HepG2 (cell line): ENCODE measurements around the gene CCDC88B. TPM values are rescaled to one million over a fixed set of nuclear protein-coding genes. Genes with fewer than 3 reads are reported as not detected.
A peak's percentile ranks its signal among the peaks of the same experiment; 100 is the strongest.

Experiments
- ATAC-seq: fragments of 200-7000 bp; cut with Tn5 transposase; 3 replicates; pipeline ENCODE4 v1.9.1; 2020; ENCODE audit warnings: mild to moderate bottlenecking, moderate library complexity
- BruUV-seq: library from RNA; stranded (reverse); fragments of 400-500 nt; replicated peaks from 2 replicates; lab custom pipeline; 2021; lab: Mats Ljungman, UMichigan
- CTCF ChIA-PET: fragments of 300-600 bp; formaldehyde crosslinking; extraction: SDS; loops from one replicate; lab custom pipeline; 2021; ENCODE audit warnings: low total read pairs, inconsistent platforms, low intra/inter-chr PET ratio; lab: Yijun Ruan, JAX
- POLR2A ChIA-PET: fragments of 350-600 bp; sonication (Branson Sonifier 250); formaldehyde crosslinking; loops from one replicate; lab custom pipeline; 2020; ENCODE audit warnings: antibody characterized with exemption, inconsistent platforms; lab: Yijun Ruan, JAX
- DNase-seq: peaks from one replicate; pipeline ENCODE4 v3.0.0-alpha.2; 2015; ENCODE audit warnings: low spot score
- FAIRE-seq: peaks from 3 replicates; lab custom pipeline; 2011; peaks lifted over from hg19 to GRCh38; lab: Jason Lieb, UNC
- H2AFZ ChIP-seq: one replicate; pipeline ENCODE4 v1.6.1; 2011; ENCODE audit warnings: low read length, inconsistent platforms
- H3K27ac ChIP-seq: fragments of 300-600 bp; 3 replicates; pipeline ENCODE4 v1.8.0; 2011; ENCODE audit warnings: mixed run types, mild to moderate bottlenecking, mixed read lengths, low read length, inconsistent platforms; ENCODE audit not compliant: insufficient read depth; ENCODE audit errors: extremely low read length
- H3K27me3 ChIP-seq, 2 experiments: fragments of 200-600 bp in 1 of 2; 2 replicates in 1 of 2; 3 replicates in 1 of 2; pipeline versions ENCODE4 v1.6.0 to v1.8.0; 2011; ENCODE audit warnings: low read length in 2 of 2, mild to moderate bottlenecking in 2 of 2, moderate library complexity in 2 of 2, inconsistent platforms in 1 of 2; ENCODE audit not compliant: insufficient read depth in 2 of 2, control insufficient read depth in 1 of 2
- H3K36me3 ChIP-seq, 2 experiments: fragments of 200-600 bp in 1 of 2; replicated peaks in 1 of 2; 2 replicates in 1 of 2; 3 replicates in 1 of 2; pipeline versions ENCODE4 v1.5.1 to v1.8.0; 2011; ENCODE audit warnings: low read length in 2 of 2, inconsistent platforms in 1 of 2; ENCODE audit not compliant: insufficient read depth in 2 of 2, control insufficient read depth in 1 of 2
- H3K4me1 ChIP-seq: 2 replicates; pipeline ENCODE4 v1.5.1; 2012; ENCODE audit warnings: low read length, inconsistent platforms; ENCODE audit not compliant: insufficient read depth
- H3K4me2 ChIP-seq: 2 replicates; pipeline ENCODE4 v1.6.0; 2011; ENCODE audit warnings: low read depth, low read length, inconsistent platforms
- H3K4me3 ChIP-seq, 3 experiments: fragments of 200-600 bp in 1 of 3; sonication (generic), shearing (Covaris generic) in 1 of 3; replicated peaks in 1 of 3; 2 replicates each; pipeline ENCODE4 v1.5.1; 2011 to 2016; ENCODE audit warnings: low read length in 3 of 3, inconsistent platforms in 2 of 3, low read depth in 2 of 3, mild to moderate bottlenecking in 2 of 3, control low read depth in 1 of 3, mixed read lengths in 1 of 3; ENCODE audit not compliant: insufficient read depth in 1 of 3
- H3K79me2 ChIP-seq: one replicate; pipeline ENCODE4 v1.6.1; 2011; ENCODE audit warnings: low read length, inconsistent platforms; ENCODE audit not compliant: insufficient read depth
- H3K9ac ChIP-seq: 2 replicates; pipeline ENCODE4 v1.6.0; 2011; ENCODE audit warnings: mild to moderate bottlenecking, low read depth, low read length, inconsistent platforms; ENCODE audit not compliant: insufficient read depth
- H3K9me3 ChIP-seq: 2 replicates; pipeline ENCODE4 v1.5.1; 2012; ENCODE audit warnings: mild to moderate bottlenecking, low read length
- H4K20me1 ChIP-seq: 2 replicates; pipeline ENCODE4 v1.6.0; 2011; ENCODE audit warnings: inconsistent platforms, mild to moderate bottlenecking, low read length, moderate library complexity; ENCODE audit not compliant: insufficient read depth
- ARHGAP35 ChIP-seq: sonication (generic); formaldehyde crosslinking; IDR thresholded peaks from 2 replicates; pipeline ENCODE4 v1.9.0; 2022; ENCODE audit warnings: mild to moderate bottlenecking, inconsistent platforms, moderate library complexity, missing genetic modification reagents, borderline replicate concordance
- FOXK1 ChIP-seq: sonication (generic); formaldehyde crosslinking; IDR thresholded peaks from 2 replicates; pipeline ENCODE4 v1.4.0; 2020; ENCODE audit warnings: low read depth, missing genetic modification reagents, borderline replicate concordance
- HNF4A ChIP-seq: sonication (generic); formaldehyde crosslinking; IDR thresholded peaks from 2 replicates; pipeline ENCODE4 v1.4.0; 2020; ENCODE audit warnings: missing genetic modification reagents
- HNF4G ChIP-seq, 2 experiments: sonication (generic) in 1 of 2; formaldehyde crosslinking in 1 of 2; IDR thresholded peaks; 2 replicates each; pipeline versions ENCODE4 v1.4.0 to v1.6.1; 2011 to 2020; ENCODE audit warnings: borderline replicate concordance in 2 of 2, low read depth in 2 of 2, mild to moderate bottlenecking in 2 of 2, low read length in 1 of 2, missing genetic modification reagents in 1 of 2, moderate library complexity in 1 of 2
- HNRNPLL ChIP-seq: fragments of 200-400 bp; formaldehyde crosslinking; IDR thresholded peaks from 2 replicates; pipeline ENCODE4 v1.6.1; 2017; ENCODE audit warnings: mild to moderate bottlenecking, low read depth, low read length; ENCODE audit not compliant: poor library complexity, severe bottlenecking
- MIXL1 ChIP-seq: IDR thresholded peaks from 2 replicates; pipeline ENCODE4 v1.6.1; 2016
- PRPF4 ChIP-seq: fragments of 200-400 bp; formaldehyde crosslinking; IDR thresholded peaks from 2 replicates; pipeline ENCODE4 v1.6.1; 2016; ENCODE audit warnings: low read length, low read depth; ENCODE audit not compliant: poor library complexity, severe bottlenecking
- SMAD9 ChIP-seq: sonication (generic); formaldehyde crosslinking; IDR thresholded peaks from 2 replicates; pipeline ENCODE4 v1.5.1; 2020; ENCODE audit warnings: mild to moderate bottlenecking, missing genetic modification reagents
- SOX6 ChIP-seq, 2 experiments: fragments of 450-650 bp in 1 of 2; sonication (generic) in 1 of 2; formaldehyde crosslinking in 1 of 2; IDR thresholded peaks; 2 replicates each; pipeline versions ENCODE4 v1.4.0 to v1.6.1; 2017 to 2020; ENCODE audit warnings: antibody characterized with exemption in 1 of 2, mild to moderate bottlenecking in 1 of 2, missing genetic modification reagents in 1 of 2
- SPEN ChIP-seq: sonication (generic); formaldehyde crosslinking; IDR thresholded peaks from 2 replicates; pipeline ENCODE4 v1.5.1; 2020; ENCODE audit warnings: low read depth, mild to moderate bottlenecking, missing genetic modification reagents
- ZBTB1 ChIP-seq: sonication (generic); formaldehyde crosslinking; IDR thresholded peaks from 2 replicates; pipeline ENCODE4 v1.4.0; 2020; ENCODE audit warnings: missing genetic modification reagents, borderline replicate concordance
- ZNF317 ChIP-seq: sonication (generic); formaldehyde crosslinking; IDR thresholded peaks from 2 replicates; pipeline ENCODE4 v1.5.0; 2020; ENCODE audit warnings: mild to moderate bottlenecking, missing genetic modification reagents
- WGBS: methylation state at CpG from one replicate; pipeline ENCODE4 v1.1.6; 2017; ENCODE audit warnings: low lambda C conversion rate; 5-methylcytosine and 5-hydroxymethylcytosine counted together
- in situ Hi-C: cut with HindIII; loops from 2 replicates; pipeline ENCODE4 v1.10.0; 2017; ENCODE audit warnings: low pct_unique_long_range_greater_than_20kb; ENCODE audit not compliant: extremely low pct_ligation_motif_present
- intact Hi-C: fragments of 100-400 bp; cut with micrococcal nuclease; formaldehyde crosslinking; loops from one replicate; pipeline ENCODE4 v1.10.0; 2022; ENCODE audit not compliant: unreplicated experiment
- polyA plus RNA-seq, 8 experiments: library from polyadenylated mRNA; depleted of rRNA in 3 of 8; stranded (reverse) in 7 of 8; unstranded in 1 of 8; fragments of >200 nt; fragmentation: Illumina TruSeq in 4 of 8; extraction: Trizol in 4 of 8; gene quantifications; 2 replicates each; pipeline versions ENCODE4 v1.2.1 to v1.2.3, GENCODE V29; 2011 to 2016; ENCODE audit warnings: low read depth in 4 of 8, missing spikeins in 1 of 8, mixed read lengths in 1 of 8; ENCODE audit not compliant: insufficient read depth in 1 of 8
- total RNA-seq, 5 experiments: library from RNA; depleted of rRNA; stranded (reverse); fragments of >200 nt; fragmentation: Illumina TruSeq; extraction: Trizol; gene quantifications; 2 replicates each; pipeline ENCODE4 v1.2.3, GENCODE V29; 2016; ENCODE audit warnings: low read depth in 1 of 5
- TF ChIP-seq, protein P1 (sequence below): fragments of 450-650 bp; IDR thresholded peaks from 2 replicates; pipeline ENCODE4 v1.6.1; 2017
- TF ChIP-seq, protein P2 (sequence below): sonication (generic); formaldehyde crosslinking; IDR thresholded peaks from 2 replicates; pipeline ENCODE4 v1.4.0; 2020; ENCODE audit warnings: missing genetic modification reagents
- TF ChIP-seq, protein P3 (sequence below): sonication (generic); formaldehyde crosslinking; IDR thresholded peaks from 2 replicates; pipeline ENCODE4 v1.5.1; 2020; ENCODE audit warnings: mild to moderate bottlenecking, moderate library complexity, missing genetic modification reagents

Gene CCDC88B
- total and polyA plus RNA-seq, 2 of the 13 experiments (the other 11 are each of a cell fraction or from before 2014, with no cell fraction given), result 3.6 to 4.8 TPM

DNA sequence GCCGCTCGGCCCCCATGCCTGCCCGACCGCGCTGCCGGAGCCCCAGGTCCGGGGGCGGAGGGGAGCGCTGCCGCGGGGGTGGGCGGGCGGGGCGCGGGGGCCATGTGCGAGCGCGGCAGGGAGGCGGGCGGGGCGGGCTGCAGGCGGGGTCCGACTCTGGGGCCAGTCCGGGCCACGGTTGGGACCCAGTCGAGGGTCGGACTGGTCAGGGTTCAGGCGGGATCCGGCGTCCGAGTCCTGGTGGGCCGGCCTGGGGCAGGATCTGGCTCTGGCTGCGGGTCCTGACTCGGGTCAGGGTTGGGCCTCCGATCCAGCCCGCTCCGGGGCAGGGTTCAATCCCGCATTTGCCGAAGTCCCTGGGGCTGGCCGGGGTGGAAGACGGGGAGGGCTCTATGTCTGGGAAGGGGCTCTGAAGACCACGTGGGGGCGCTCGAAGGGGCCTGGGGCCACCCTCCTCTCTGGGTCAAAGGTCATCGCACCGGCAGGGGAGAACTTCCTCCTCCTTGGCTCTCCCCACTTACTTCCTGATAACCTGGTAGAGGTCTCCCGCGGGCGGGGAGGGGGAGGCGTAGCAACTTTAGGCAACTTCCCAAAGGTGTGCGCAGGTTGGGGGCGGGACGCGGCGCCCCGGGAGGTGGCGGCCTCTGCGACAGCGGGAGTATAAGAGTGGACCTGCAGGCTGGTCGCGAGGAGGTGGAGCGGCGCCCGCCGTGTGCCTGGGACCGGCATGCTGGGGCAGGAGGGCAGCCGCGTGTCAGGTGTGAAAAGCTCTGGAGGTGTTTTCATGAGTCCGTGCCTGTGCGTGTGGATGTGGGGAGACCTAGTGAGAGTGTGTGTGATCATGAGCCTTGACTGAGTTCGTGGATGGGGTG is 34.1 kb upstream of the CCDC88B start:
- ATAC-seq (peak; percentile 48), DNase-seq (peak; percentile 77), FAIRE-seq (peak; percentile 70)
- Histone ChIP-seq H3K27me3 (no peaks in the 10 kb centered on the region; a peak in 1 of 5 replicates), H3K9me3 (no peaks in the 10 kb centered on the region), H3K4me3 (peak overlapping the region; percentile 66 to 85 (median 68)), H3K79me2 (peaks cover 15% of the 10 kb centered on the region), H3K4me1 (peaks cover 66% of the 10 kb centered on the region), H4K20me1 (no peaks in the 10 kb centered on the region), H3K27ac (peak overlapping the region; percentile 82), H3K4me2 (peak overlapping the region; percentile 97), H3K36me3 (no peaks in the 10 kb centered on the region), H3K9ac (peak overlapping the region; percentile 81), H2AFZ (no peak overlapping the region)
- intact Hi-C loops (loop anchor here (2.0 to 10.0 kb wide), 2 partner anchors 35 to 121 kb away; partner anchors contain the start of gene STIP1), in situ Hi-C loops (no loop called here)
- TSS peak; percentile 79 for BruUV-seq
- CTCF ChIA-PET, result interaction anchor here (1.2 kb wide), 1 partner anchor 49 kb away, joined by 3 read pairs; no protein-coding TSS in a partner anchor
- POLR2A ChIA-PET, result interaction anchor here (1.0 to 5.5 kb wide), 11 partner anchors 11 to 120 kb away, joined by 3 to 103 read pairs (median 10); partner anchors contain the start of genes BAD, GPR137, NUDT22 and PLCB3
- WGBS, result 0% methylated on average over 23 of the region's 71 CpGs
- TF ChIP-seq FOXK1 (CRISPR knock-in tag) (no peak), HNRNPLL (peak; percentile 78), ARHGAP35 (CRISPR knock-in tag) (peak; percentile 79; the same call in 1 of the 2 replicates), ZNF317 (peak; percentile 62), MIXL1 (CRISPR knock-in tag) (no peak), ZBTB1 (CRISPR knock-in tag) (no peak), PRPF4 (no peak), HNF4G (IDR thresholded peaks at IDR 0.05; ENCODE audit: borderline replicate concordance, low read depth, low read length) (peak; percentile 52; the same call in 1 of the 2 replicates), HNF4G (CRISPR knock-in tag; IDR thresholded peaks at IDR 0.05; ENCODE audit: borderline replicate concordance, low read depth) (peak; percentile 67; the same call in 1 of the 2 replicates), SPEN (no peak), SMAD9 (CRISPR knock-in tag) (no peak), HNF4A (CRISPR knock-in tag) (peak; percentile 44; the same call in 1 of the 2 replicates), SOX6 (IDR thresholded peaks at IDR 0.05) (no peak), SOX6 (CRISPR knock-in tag; IDR thresholded peaks at IDR 0.05) (peak; percentile 49)
- TF ChIP-seq, protein P1, sequence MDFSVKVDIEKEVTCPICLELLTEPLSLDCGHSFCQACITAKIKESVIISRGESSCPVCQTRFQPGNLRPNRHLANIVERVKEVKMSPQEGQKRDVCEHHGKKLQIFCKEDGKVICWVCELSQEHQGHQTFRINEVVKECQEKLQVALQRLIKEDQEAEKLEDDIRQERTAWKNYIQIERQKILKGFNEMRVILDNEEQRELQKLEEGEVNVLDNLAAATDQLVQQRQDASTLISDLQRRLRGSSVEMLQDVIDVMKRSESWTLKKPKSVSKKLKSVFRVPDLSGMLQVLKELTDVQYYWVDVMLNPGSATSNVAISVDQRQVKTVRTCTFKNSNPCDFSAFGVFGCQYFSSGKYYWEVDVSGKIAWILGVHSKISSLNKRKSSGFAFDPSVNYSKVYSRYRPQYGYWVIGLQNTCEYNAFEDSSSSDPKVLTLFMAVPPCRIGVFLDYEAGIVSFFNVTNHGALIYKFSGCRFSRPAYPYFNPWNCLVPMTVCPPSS, result no peak
- TF ChIP-seq, protein P2, sequence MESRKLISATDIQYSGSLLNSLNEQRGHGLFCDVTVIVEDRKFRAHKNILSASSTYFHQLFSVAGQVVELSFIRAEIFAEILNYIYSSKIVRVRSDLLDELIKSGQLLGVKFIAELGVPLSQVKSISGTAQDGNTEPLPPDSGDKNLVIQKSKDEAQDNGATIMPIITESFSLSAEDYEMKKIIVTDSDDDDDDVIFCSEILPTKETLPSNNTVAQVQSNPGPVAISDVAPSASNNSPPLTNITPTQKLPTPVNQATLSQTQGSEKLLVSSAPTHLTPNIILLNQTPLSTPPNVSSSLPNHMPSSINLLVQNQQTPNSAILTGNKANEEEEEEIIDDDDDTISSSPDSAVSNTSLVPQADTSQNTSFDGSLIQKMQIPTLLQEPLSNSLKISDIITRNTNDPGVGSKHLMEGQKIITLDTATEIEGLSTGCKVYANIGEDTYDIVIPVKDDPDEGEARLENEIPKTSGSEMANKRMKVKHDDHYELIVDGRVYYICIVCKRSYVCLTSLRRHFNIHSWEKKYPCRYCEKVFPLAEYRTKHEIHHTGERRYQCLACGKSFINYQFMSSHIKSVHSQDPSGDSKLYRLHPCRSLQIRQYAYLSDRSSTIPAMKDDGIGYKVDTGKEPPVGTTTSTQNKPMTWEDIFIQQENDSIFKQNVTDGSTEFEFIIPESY (CRISPR knock-in tag), result 0 out of 2 replicates have a peak, but pooled peaks have one; percentile 5
- TF ChIP-seq, protein P3, sequence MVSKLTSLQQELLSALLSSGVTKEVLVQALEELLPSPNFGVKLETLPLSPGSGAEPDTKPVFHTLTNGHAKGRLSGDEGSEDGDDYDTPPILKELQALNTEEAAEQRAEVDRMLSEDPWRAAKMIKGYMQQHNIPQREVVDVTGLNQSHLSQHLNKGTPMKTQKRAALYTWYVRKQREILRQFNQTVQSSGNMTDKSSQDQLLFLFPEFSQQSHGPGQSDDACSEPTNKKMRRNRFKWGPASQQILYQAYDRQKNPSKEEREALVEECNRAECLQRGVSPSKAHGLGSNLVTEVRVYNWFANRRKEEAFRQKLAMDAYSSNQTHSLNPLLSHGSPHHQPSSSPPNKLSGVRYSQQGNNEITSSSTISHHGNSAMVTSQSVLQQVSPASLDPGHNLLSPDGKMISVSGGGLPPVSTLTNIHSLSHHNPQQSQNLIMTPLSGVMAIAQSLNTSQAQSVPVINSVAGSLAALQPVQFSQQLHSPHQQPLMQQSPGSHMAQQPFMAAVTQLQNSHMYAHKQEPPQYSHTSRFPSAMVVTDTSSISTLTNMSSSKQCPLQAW (CRISPR knock-in tag), result peak; percentile 61; the same call in 1 of the 2 replicates
